Testis (tissue), 3 donors: ENCODE measurements around the gene PEPD. TPM values are rescaled to one million over a fixed set of nuclear protein-coding genes. Genes with fewer than 3 reads are reported as not detected.

ENCODE experiments used
- DNase-seq: peaks from one replicate; pipeline ENCODE4 v3.0.0-alpha.2; 2019
- H3K27ac ChIP-seq, 2 donors: fragments of 200-600 bp; sonication (generic); one replicate each; pipeline ENCODE4 v1.5.1; 2019
- H3K27me3 ChIP-seq: fragments of 200-600 bp; sonication (generic); one replicate; pipeline ENCODE4 v1.5.1; 2019
- H3K36me3 ChIP-seq: fragments of 200-600 bp; sonication (generic); one replicate; pipeline ENCODE4 v1.5.1; 2017; ENCODE audit warnings: low read depth; ENCODE audit errors: missing control alignments
- H3K4me1 ChIP-seq: fragments of 200-600 bp; sonication (generic); one replicate; pipeline ENCODE4 v1.5.1; 2019
- H3K4me3 ChIP-seq, 2 donors: fragments of 200-600 bp; sonication (generic); one replicate each; pipeline ENCODE4 v1.5.1; 2017 to 2019
- H3K9me3 ChIP-seq: fragments of 200-600 bp; sonication (generic); one replicate; pipeline ENCODE4 v1.5.1; 2017
- CTCF ChIP-seq, 3 experiments: fragments of 450-650 bp in 2 of 3; fragments of 200-600 bp in 1 of 3; sonication (generic) in 1 of 3; IDR thresholded peaks; one replicate each; pipeline ENCODE4 v1.5.1; 2016 to 2019; ENCODE audit warnings: antibody characterized with exemption in 3 of 3, mild to moderate bottlenecking in 2 of 3, moderate library complexity in 1 of 3
- POLR2A ChIP-seq: fragments of 450-650 bp; IDR thresholded peaks from one replicate; pipeline ENCODE4 v1.6.1; 2017; ENCODE audit warnings: antibody characterized with exemption, mild to moderate bottlenecking, moderate library complexity
- WGBS, 2 donors: methylation state at CpG; one replicate each; pipeline ENCODE4 v1.1.5; 2018; 5-methylcytosine and 5-hydroxymethylcytosine counted together
- intact Hi-C: fragments of 100-400 bp; cut with DNase I; formaldehyde crosslinking; loops from one replicate; pipeline ENCODE4 v1.15.1; 2023; ENCODE audit warnings: low total_unique reads
- polyA plus RNA-seq: library from polyadenylated mRNA; stranded (reverse); fragments of 350-450 nt; fragmentation: Illumina TruSeq; extraction: RNeasy Lipid Tissue Mini Kit (QIAGEN cat#74804); gene quantifications from one replicate; pipeline ENCODE4 v1.2.3, GENCODE V29; 2014; ENCODE audit warnings: low read depth, low replicate concordance; ENCODE audit not compliant: insufficient read depth
- total RNA-seq, 2 donors: library from RNA; depleted of rRNA; stranded (reverse); fragments of >200 nt; gene quantifications; one replicate each; pipeline ENCODE4 v1.2.3, GENCODE V29; 2016

PEPD gene
- total and polyA plus RNA-seq, 3 donors from 2014 or later = 51.1 to 87.9 (median 58.0) TPM

- intact Hi-C loops = loop anchor here (10.0 kb wide), 1 partner anchor 342 kb away; no protein-coding TSS in a partner anchor
- Histone ChIP-seq H3K4me3 (no peak overlapping the region), H3K27me3 (no peaks in the 10 kb centered on the region), H3K4me1 (peaks cover 3% of the 10 kb centered on the region), H3K27ac (no peak overlapping the region), H3K36me3 (no peaks in the 10 kb centered on the region), H3K9me3 (no peaks in the 10 kb centered on the region)
- 59 to 67% methylated on average over 9 to 16 of the region's 16 CpGs for WGBS, 2 donors
- no peak for DNase-seq
- TF ChIP-seq POLR2A = no peak
These were observed 89.0 kb downstream of the PEPD start for GRCh38 chr19:33432446-33433170.

GRCh38 chr19:33432015-33432414, 89.6 kb downstream of the PEPD start:
- Histone ChIP-seq H3K9me3 (no peaks in the 10 kb centered on the region), H3K27ac (no peak overlapping the region), H3K4me3 (no peak overlapping the region), H3K27me3 (no peaks in the 10 kb centered on the region), H3K4me1 (peaks cover 3% of the 10 kb centered on the region), H3K36me3 (no peaks in the 10 kb centered on the region)
- 62% methylated on average over 3 to 5 of the region's 5 CpGs for WGBS, 2 donors
- no peak for TF ChIP-seq POLR2A
- intact Hi-C loops = loop anchor here (10.0 kb wide), 1 partner anchor 343 kb away; no protein-coding TSS in a partner anchor
- no peak for DNase-seq

- Histone ChIP-seq H3K36me3 (no peaks in the 10 kb centered on the region), H3K27me3 (no peaks in the 10 kb centered on the region), H3K4me1 (peaks cover 3% of the 10 kb centered on the region), H3K4me3 (no peak overlapping the region), H3K9me3 (no peaks in the 10 kb centered on the region), H3K27ac (no peak overlapping the region)
- intact Hi-C loops = loop anchor here (10.0 kb wide), 1 partner anchor 344 kb away; no protein-coding TSS in a partner anchor
- WGBS, 2 donors = 52 to 63% methylated on average over 12 to 13 of the region's 13 CpGs
- peak; percentile 40 to 62 (median 53) for TF ChIP-seq CTCF (IDR thresholded peaks at IDR 0.05)
- TF ChIP-seq POLR2A = no peak
- peak; percentile 79 for DNase-seq
These were observed 90.8 kb downstream of the PEPD start for GRCh38 chr19:33430674-33431277.

- 77 to 88% methylated on average over 17 of the region's 17 CpGs for WGBS, 2 donors
- H3K4me3 ChIP-seq = no peak overlapping the region
- intact Hi-C loops = loop anchor here (10.0 kb wide), 1 partner anchor 345 kb away; no protein-coding TSS in a partner anchor
- peaks cover 3% of the 10 kb centered on the region for H3K4me1 ChIP-seq
- H3K9me3 ChIP-seq = no peaks in the 10 kb centered on the region
- H3K27me3 ChIP-seq = no peaks in the 10 kb centered on the region
- no peak for DNase-seq
- no peak overlapping the region for H3K27ac ChIP-seq
- no peaks in the 10 kb centered on the region for H3K36me3 ChIP-seq
- TF ChIP-seq CTCF (IDR thresholded peaks at IDR 0.05) = no peak
- no peak for TF ChIP-seq POLR2A
These were observed 91.5 kb downstream of the PEPD start for GRCh38 chr19:33429891-33430673.

GRCh38 chr19:33428627-33429125, 92.9 kb downstream of the PEPD start:
- Histone ChIP-seq H3K9me3 (no peaks in the 10 kb centered on the region), H3K4me1 (peaks cover 3% of the 10 kb centered on the region), H3K4me3 (no peak overlapping the region), H3K27ac (no peak overlapping the region), H3K27me3 (no peaks in the 10 kb centered on the region), H3K36me3 (no peaks in the 10 kb centered on the region)
- WGBS, 2 donors = 89 to 92% methylated on average over 5 of the region's 5 CpGs
- intact Hi-C loops = no loop called here
- no peak for DNase-seq
- TF ChIP-seq POLR2A = no peak
- no peak for TF ChIP-seq CTCF (IDR thresholded peaks at IDR 0.05)
